HG03095 (cell line): ENCODE results near the gene H2AZ2.

Experiments
- ATAC-seq: cut with Tn5 transposase; IDR thresholded peaks from one replicate; pipeline ENCODE4 v1.9.1; 2021; ENCODE audit warnings: moderate library complexity; ENCODE audit not compliant: unreplicated experiment

The H2AZ2 gene

GRCh38 chr7:44847920-44848634 lies at the start of gene H2AZ2:
H2AZ2 (minus strand) TSS chr7:44848087; CDS start chr7:44847971, 116 bp downstream.
- peak; percentile 79 for ATAC-seq

GRCh38 chr7:44897309-44897708 lies 49.4 kb upstream of the H2AZ2 start:
- no peak for ATAC-seq

- no peak for ATAC-seq
These were observed 47.1 kb upstream of the H2AZ2 start for GRCh38 chr7:44894888-44895580.

- no peak for ATAC-seq
These were observed 45.9 kb upstream of the H2AZ2 start for GRCh38 chr7:44893710-44894234.

GRCh38 chr7:44891791-44892190 lies 43.9 kb upstream of the H2AZ2 start:
- no peak for ATAC-seq

- no peak for ATAC-seq
These were observed 43.5 kb upstream of the H2AZ2 start for GRCh38 chr7:44891372-44891771.

GRCh38 chr7:44889086-44889781 lies 41.3 kb upstream of the H2AZ2 start:
- no peak for ATAC-seq

GRCh38 chr7:44887293-44887692 lies 39.4 kb upstream of the H2AZ2 start:
- no peak for ATAC-seq

GRCh38 chr7:44885394-44886317 lies 37.8 kb upstream of the H2AZ2 start, which contains the start of gene PURB:
PURB (minus strand) TSS chr7:44885530; CDS start chr7:44885348, 182 bp downstream.
- peak; percentile 77 for ATAC-seq

GRCh38 chr7:44884621-44885393 lies 36.9 kb upstream of the H2AZ2 start:
- peak; percentile 22 for ATAC-seq

- ATAC-seq, result no peak
These were observed 36.2 kb upstream of the H2AZ2 start for GRCh38 chr7:44883961-44884620.

- no peak for ATAC-seq
These were observed 35.0 kb upstream of the H2AZ2 start for GRCh38 chr7:44882899-44883298.

GRCh38 chr7:44881610-44882009 lies 33.7 kb upstream of the H2AZ2 start:
- no peak for ATAC-seq

GRCh38 chr7:44881066-44881600 lies 33.2 kb upstream of the H2AZ2 start:
- ATAC-seq, result no peak

- no peak for ATAC-seq
These were observed 32.6 kb upstream of the H2AZ2 start for GRCh38 chr7:44880317-44881018.

GRCh38 chr7:44876393-44876792 lies 28.5 kb upstream of the H2AZ2 start:
- no peak for ATAC-seq

GRCh38 chr7:44875241-44875640 lies 27.4 kb upstream of the H2AZ2 start:
- ATAC-seq, result no peak

GRCh38 chr7:44872787-44873186 lies 24.9 kb upstream of the H2AZ2 start:
- no peak for ATAC-seq
